GM23338 (cell line): ENCODE measurements around the gene PAK4. TPM values are rescaled to one million over a fixed set of nuclear protein-coding genes. Genes with fewer than 3 reads are reported as not detected.

Source experiments
- ATAC-seq: fragments of 200-7000 bp; cut with Tn5 transposase; 3 replicates; pipeline ENCODE4 v1.9.1; 2020
- DNase-seq: peaks from one replicate; pipeline ENCODE4 v3.0.0-alpha.2; 2015; ENCODE audit warnings: low spot score
- H2AFZ ChIP-seq: fragments of 200-600 bp; sonication (generic); 2 replicates; pipeline ENCODE4 v1.8.0; 2016; ENCODE audit warnings: antibody characterized with exemption, mild to moderate bottlenecking, moderate library complexity
- H3F3A ChIP-seq: fragments of 200-600 bp; sonication (generic); replicated peaks from 2 replicates; pipeline ENCODE4 v1.8.0; 2017; ENCODE audit warnings: antibody characterized with exemption, mixed run types, low read depth
- H3K27ac ChIP-seq: fragments of 200-600 bp; sonication (generic); 2 replicates; pipeline ENCODE4 v1.6.1; 2016; ENCODE audit warnings: low read depth
- H3K27me3 ChIP-seq: fragments of 200-600 bp; sonication (generic); 2 replicates; pipeline ENCODE4 v1.8.0; 2016; ENCODE audit warnings: mild to moderate bottlenecking, mixed run types, moderate library complexity; ENCODE audit not compliant: insufficient read depth
- H3K36me3 ChIP-seq: fragments of 200-600 bp; sonication (generic); 2 replicates; pipeline ENCODE4 v1.8.0; 2016; ENCODE audit warnings: mild to moderate bottlenecking; ENCODE audit not compliant: insufficient read depth
- H3K4me1 ChIP-seq: fragments of 200-600 bp; sonication (generic); 2 replicates; pipeline ENCODE4 v1.8.0; 2016; ENCODE audit warnings: mild to moderate bottlenecking, moderate library complexity; ENCODE audit not compliant: insufficient read depth
- H3K4me2 ChIP-seq: fragments of 200-600 bp; sonication (generic); 2 replicates; pipeline ENCODE4 v1.7.1; 2017; ENCODE audit warnings: mixed run types
- H3K4me3 ChIP-seq: fragments of 200-600 bp; sonication (generic); 2 replicates; pipeline ENCODE4 v1.6.1; 2016; ENCODE audit warnings: mixed run types
- H3K79me2 ChIP-seq: fragments of 200-600 bp; sonication (generic); replicated peaks from 2 replicates; pipeline ENCODE4 v1.8.0; 2017; ENCODE audit warnings: mild to moderate bottlenecking; ENCODE audit not compliant: insufficient read depth
- H3K9me2 ChIP-seq: fragments of 200-600 bp; sonication (generic); 2 replicates; pipeline ENCODE4 v1.8.0; 2017; ENCODE audit not compliant: insufficient read depth
- H4K20me1 ChIP-seq: fragments of 200-600 bp; sonication (generic); replicated peaks from 2 replicates; pipeline ENCODE4 v1.8.0; 2017; ENCODE audit warnings: mild to moderate bottlenecking; ENCODE audit not compliant: insufficient read depth
- H3K27ac Mint-ChIP-seq: 2 replicates; pipeline ENCODE4 v1.8.0; 2020; ENCODE audit warnings: inconsistent platforms, mild to moderate bottlenecking, moderate library complexity, mixed read lengths
- H3K27me3 Mint-ChIP-seq: 3 replicates; pipeline ENCODE4 v1.8.0; 2022; ENCODE audit warnings: low read depth, mild to moderate bottlenecking, moderate library complexity, mixed read lengths, inconsistent platforms; ENCODE audit not compliant: insufficient read depth, poor library complexity
- H3K36me3 Mint-ChIP-seq: 3 replicates; pipeline ENCODE4 v1.8.0; 2021; ENCODE audit warnings: low read depth, mild to moderate bottlenecking, inconsistent platforms, moderate library complexity, mixed read lengths
- H3K4me1 Mint-ChIP-seq: 3 replicates; pipeline ENCODE4 v1.8.0; 2020; ENCODE audit warnings: mild to moderate bottlenecking, inconsistent platforms, mixed read lengths
- H3K4me3 Mint-ChIP-seq: 3 replicates; pipeline ENCODE4 v1.8.0; 2021; ENCODE audit warnings: moderate library complexity, mild to moderate bottlenecking, inconsistent platforms, mixed read lengths
- H3K9me3 Mint-ChIP-seq: 3 replicates; pipeline ENCODE4 v1.8.0; 2020; ENCODE audit warnings: moderate library complexity, mild to moderate bottlenecking, inconsistent platforms, mixed read lengths
- CREB1 ChIP-seq: fragments of 250-450 bp; sonication (Bioruptor Pico); IDR thresholded peaks from 2 replicates; pipeline ENCODE4 v1.5.0; 2020; ENCODE audit warnings: low read depth, mild to moderate bottlenecking, moderate library complexity
- CTCF ChIP-seq, 2 experiments: fragments of 200-600 bp in 1 of 2; sonication (generic) in 1 of 2; conservative IDR thresholded peaks; 2 replicates each; pipeline versions ENCODE4 v1.5.1 to v1.6.1; 2016 to 2017; ENCODE audit warnings: antibody characterized with exemption in 2 of 2, low read depth in 2 of 2, mild to moderate bottlenecking in 2 of 2, moderate library complexity in 1 of 2
- ETS1 ChIP-seq: IDR thresholded peaks from 2 replicates; pipeline ENCODE4 v1.6.1; 2016; ENCODE audit warnings: antibody characterized with exemption
- EZH2 ChIP-seq: fragments of 200-600 bp; sonication (generic); IDR thresholded peaks from one replicate; pipeline ENCODE4 v1.8.0; 2017; ENCODE audit warnings: antibody characterized with exemption, mild to moderate bottlenecking, low read depth; ENCODE audit not compliant: unreplicated experiment
- EZH2phosphoT487 ChIP-seq: fragments of 200-600 bp; sonication (generic); IDR thresholded peaks from one replicate; pipeline ENCODE4 v1.8.1; 2018; ENCODE audit warnings: antibody characterized with exemption; ENCODE audit not compliant: unreplicated experiment
- JUNB ChIP-seq: IDR thresholded peaks from one replicate; pipeline ENCODE4 v1.6.1; 2016; ENCODE audit warnings: antibody characterized with exemption; ENCODE audit not compliant: unreplicated experiment
- NANOG ChIP-seq: IDR thresholded peaks from 2 replicates; pipeline ENCODE4 v1.6.1; 2016; ENCODE audit warnings: antibody characterized with exemption, borderline replicate concordance
- POLR2AphosphoS5 ChIP-seq: IDR thresholded peaks from 2 replicates; pipeline ENCODE4 v1.6.1; 2016; ENCODE audit warnings: antibody characterized with exemption, low read depth
- REST ChIP-seq: IDR thresholded peaks from one replicate; pipeline ENCODE4 v1.6.1; 2018; ENCODE audit warnings: antibody characterized with exemption; ENCODE audit not compliant: unreplicated experiment
- STAT1 ChIP-seq: IDR thresholded peaks from one replicate; pipeline ENCODE4 v1.6.1; 2016; ENCODE audit warnings: antibody characterized with exemption; ENCODE audit not compliant: unreplicated experiment
- ZNF114 ChIP-seq: fragments of 250-450 bp; sonication (Bioruptor Pico); IDR thresholded peaks from 2 replicates; pipeline ENCODE4 v1.5.0; 2020; ENCODE audit warnings: mild to moderate bottlenecking, moderate library complexity
- ZNF331 ChIP-seq: fragments of 250-450 bp; sonication (Bioruptor Pico); IDR thresholded peaks from 2 replicates; pipeline ENCODE4 v1.5.0; 2020; ENCODE audit warnings: low read depth, mild to moderate bottlenecking, moderate library complexity
- polyA plus RNA-seq: library from polyadenylated mRNA; unstranded; fragments of >200 nt; fragmentation: Nextera tagmentation; extraction: Ambion mirVana; gene quantifications from 2 replicates; pipeline ENCODE4 v1.2.1, GENCODE V29; 2016
- total RNA-seq: library from RNA; depleted of rRNA; stranded (reverse); fragments of >200 nt; shearing (Covaris generic); gene quantifications from 2 replicates; pipeline ENCODE4 v1.2.3, GENCODE V29; 2014
- TF ChIP-seq, protein P1 (sequence below): fragments of 250-450 bp; sonication (Bioruptor Pico); IDR thresholded peaks from 2 replicates; pipeline ENCODE4 v1.5.0; 2020; ENCODE audit warnings: mild to moderate bottlenecking, moderate library complexity

PAK4 gene
- total and polyA plus RNA-seq, 2 experiments from 2014 or later, result 28.7 to 35.4 TPM

- no peak for TF ChIP-seq JUNB
- TF ChIP-seq ZNF331 (CRISPR knock-in tag), result no peak
- TF ChIP-seq POLR2AphosphoS5, result no peak
- no peak for TF ChIP-seq EZH2
- no peak for TF ChIP-seq ETS1
- TF ChIP-seq CTCF (conservative IDR thresholded peaks at IDR 0.05; ENCODE audit: low read depth in 2 of 2), result no peak
- TF ChIP-seq EZH2phosphoT487, result no peak
- TF ChIP-seq CREB1, result no peak
- TF ChIP-seq NANOG, result no peak
- TF ChIP-seq REST, result no peak
- TF ChIP-seq, protein P1, sequence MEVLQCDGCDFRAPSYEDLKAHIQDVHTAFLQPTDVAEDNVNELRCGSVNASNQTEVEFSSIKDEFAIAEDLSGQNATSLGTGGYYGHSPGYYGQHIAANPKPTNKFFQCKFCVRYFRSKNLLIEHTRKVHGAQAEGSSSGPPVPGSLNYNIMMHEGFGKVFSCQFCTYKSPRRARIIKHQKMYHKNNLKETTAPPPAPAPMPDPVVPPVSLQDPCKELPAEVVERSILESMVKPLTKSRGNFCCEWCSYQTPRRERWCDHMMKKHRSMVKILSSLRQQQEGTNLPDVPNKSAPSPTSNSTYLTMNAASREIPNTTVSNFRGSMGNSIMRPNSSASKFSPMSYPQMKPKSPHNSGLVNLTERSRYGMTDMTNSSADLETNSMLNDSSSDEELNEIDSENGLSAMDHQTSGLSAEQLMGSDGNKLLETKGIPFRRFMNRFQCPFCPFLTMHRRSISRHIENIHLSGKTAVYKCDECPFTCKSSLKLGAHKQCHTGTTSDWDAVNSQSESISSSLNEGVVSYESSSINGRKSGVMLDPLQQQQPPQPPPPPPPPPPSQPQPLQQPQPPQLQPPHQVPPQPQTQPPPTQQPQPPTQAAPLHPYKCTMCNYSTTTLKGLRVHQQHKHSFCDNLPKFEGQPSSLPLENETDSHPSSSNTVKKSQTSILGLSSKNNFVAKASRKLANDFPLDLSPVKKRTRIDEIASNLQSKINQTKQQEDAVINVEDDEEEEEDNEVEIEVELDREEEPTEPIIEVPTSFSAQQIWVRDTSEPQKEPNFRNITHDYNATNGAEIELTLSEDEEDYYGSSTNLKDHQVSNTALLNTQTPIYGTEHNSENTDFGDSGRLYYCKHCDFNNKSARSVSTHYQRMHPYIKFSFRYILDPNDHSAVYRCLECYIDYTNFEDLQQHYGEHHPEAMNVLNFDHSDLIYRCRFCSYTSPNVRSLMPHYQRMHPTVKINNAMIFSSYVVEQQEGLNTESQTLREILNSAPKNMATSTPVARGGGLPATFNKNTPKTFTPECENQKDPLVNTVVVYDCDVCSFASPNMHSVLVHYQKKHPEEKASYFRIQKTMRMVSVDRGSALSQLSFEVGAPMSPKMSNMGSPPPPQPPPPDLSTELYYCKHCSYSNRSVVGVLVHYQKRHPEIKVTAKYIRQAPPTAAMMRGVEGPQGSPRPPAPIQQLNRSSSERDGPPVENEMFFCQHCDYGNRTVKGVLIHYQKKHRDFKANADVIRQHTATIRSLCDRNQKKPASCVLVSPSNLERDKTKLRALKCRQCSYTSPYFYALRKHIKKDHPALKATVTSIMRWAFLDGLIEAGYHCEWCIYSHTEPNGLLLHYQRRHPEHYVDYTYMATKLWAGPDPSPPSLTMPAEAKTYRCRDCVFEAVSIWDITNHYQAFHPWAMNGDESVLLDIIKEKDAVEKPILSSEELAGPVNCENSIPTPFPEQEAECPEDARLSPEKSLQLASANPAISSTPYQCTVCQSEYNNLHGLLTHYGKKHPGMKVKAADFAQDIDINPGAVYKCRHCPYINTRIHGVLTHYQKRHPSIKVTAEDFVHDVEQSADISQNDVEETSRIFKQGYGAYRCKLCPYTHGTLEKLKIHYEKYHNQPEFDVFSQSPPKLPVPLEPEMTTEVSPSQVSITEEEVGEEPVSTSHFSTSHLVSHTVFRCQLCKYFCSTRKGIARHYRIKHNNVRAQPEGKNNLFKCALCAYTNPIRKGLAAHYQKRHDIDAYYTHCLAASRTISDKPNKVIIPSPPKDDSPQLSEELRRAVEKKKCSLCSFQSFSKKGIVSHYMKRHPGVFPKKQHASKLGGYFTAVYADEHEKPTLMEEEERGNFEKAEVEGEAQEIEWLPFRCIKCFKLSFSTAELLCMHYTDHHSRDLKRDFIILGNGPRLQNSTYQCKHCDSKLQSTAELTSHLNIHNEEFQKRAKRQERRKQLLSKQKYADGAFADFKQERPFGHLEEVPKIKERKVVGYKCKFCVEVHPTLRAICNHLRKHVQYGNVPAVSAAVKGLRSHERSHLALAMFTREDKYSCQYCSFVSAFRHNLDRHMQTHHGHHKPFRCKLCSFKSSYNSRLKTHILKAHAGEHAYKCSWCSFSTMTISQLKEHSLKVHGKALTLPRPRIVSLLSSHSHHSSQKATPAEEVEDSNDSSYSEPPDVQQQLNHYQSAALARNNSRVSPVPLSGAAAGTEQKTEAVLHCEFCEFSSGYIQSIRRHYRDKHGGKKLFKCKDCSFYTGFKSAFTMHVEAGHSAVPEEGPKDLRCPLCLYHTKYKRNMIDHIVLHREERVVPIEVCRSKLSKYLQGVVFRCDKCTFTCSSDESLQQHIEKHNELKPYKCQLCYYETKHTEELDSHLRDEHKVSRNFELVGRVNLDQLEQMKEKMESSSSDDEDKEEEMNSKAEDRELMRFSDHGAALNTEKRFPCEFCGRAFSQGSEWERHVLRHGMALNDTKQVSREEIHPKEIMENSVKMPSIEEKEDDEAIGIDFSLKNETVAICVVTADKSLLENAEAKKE, result no peak
- no peak for TF ChIP-seq ZNF114 (CRISPR knock-in tag)
- no peak for TF ChIP-seq STAT1
- peak overlapping the region; percentile 21; the same call in 1 of the 2 replicates for H2AFZ ChIP-seq
- peaks cover 28% of the 10 kb centered on the region for H3K4me1 Mint-ChIP-seq
- H3K27ac Mint-ChIP-seq, result peak overlapping the region; percentile 79
- peak overlapping the region; percentile 13; the same call in 2 of the 3 replicates for H3K4me3 Mint-ChIP-seq
- H3K36me3 ChIP-seq, result no peaks in the 10 kb centered on the region
- peaks cover 17% of the 10 kb centered on the region for H3K27me3 Mint-ChIP-seq
- peaks cover 12% of the 10 kb centered on the region for H4K20me1 ChIP-seq
- peaks cover 19% of the 10 kb centered on the region for H3K4me1 ChIP-seq
- DNase-seq (peak; percentile 74), ATAC-seq (peak; percentile 16)
- peak overlapping the region; percentile 74 for H3K27ac ChIP-seq
- H3K27me3 ChIP-seq, result no peaks in the 10 kb centered on the region
- 0 out of 2 replicates have a peak, but pooled peaks cover 6% of the 10 kb centered on the region for H3F3A ChIP-seq
- 0 out of 2 replicates have a peak overlapping the region, but pooled peaks have one; percentile 1 for H3K4me2 ChIP-seq
- no peaks in the 10 kb centered on the region for H3K9me2 ChIP-seq
- H3K79me2 ChIP-seq, result peaks cover 34% of the 10 kb centered on the region
- no peaks in the 10 kb centered on the region for H3K9me3 Mint-ChIP-seq
- H3K4me3 ChIP-seq, result no peak overlapping the region
- no peaks in the 10 kb centered on the region for H3K36me3 Mint-ChIP-seq
Observed at GRCh38 chr19:39124136-39124764, 1.3 kb upstream of the PAK4 start.
